Measurements from ENCODE around the gene SREK1.
A peak's percentile ranks its signal among the peaks of the same experiment; 100 is the strongest.
"Not testable (repeated sequence)": the region's sequence is repeated elsewhere in the genome, so short reads cannot be mapped to it uniquely, and the experiment has no call there.

SREK1 gene

DNA sequence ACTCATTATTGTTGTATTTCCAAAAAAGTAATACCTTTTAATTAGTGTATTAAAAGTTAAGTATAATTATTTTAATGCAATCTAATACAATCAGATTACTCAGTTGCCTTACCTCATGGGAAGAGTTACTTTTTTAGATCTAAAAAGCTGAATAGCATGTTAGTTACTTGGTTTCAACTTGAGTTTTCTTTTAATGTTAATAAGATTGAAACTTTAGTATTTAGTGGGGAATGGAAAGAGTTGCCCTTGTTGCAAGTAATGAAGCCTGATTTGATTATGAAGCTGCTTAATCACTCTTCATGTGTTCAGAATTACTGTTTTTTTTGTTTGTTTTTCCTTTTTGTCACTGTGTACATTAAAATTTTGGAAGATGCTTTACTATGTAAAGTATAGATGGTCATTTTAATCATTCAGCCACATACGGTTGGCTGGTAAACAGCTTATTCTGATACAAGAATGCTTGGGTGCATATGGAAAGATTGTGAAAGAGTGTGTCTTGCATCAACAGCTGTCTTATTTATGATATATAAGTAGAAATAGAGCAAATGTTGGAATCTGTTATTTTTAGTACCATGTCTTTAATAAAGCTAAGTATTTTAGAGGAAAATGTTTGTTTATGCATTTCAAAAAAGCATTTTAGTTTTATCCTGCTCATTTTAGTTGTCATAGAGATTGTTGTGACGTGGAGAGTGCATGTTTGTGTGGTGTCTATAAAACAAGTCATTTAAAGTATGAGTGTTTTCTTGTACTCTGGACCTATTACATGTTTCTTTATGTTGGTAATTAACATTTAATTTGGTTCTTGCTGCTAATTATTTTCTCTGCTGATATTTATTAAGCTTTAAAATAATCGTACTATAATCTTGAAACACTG is 36.4 kb downstream of the SREK1 start:
- H3K4me3 Mint-ChIP-seq, result no peak overlapping the region
- H3K27me3 Mint-ChIP-seq, result no peaks in the 10 kb centered on the region
- H3K4me1 Mint-ChIP-seq (ENCODE audit: low read depth), result peaks cover 6% of the 10 kb centered on the region
- no peaks in the 10 kb centered on the region for H3K9me3 Mint-ChIP-seq (ENCODE audit: low read depth)
- H3K36me3 Mint-ChIP-seq, result peaks cover 23% of the 10 kb centered on the region
- peak overlapping the region; percentile 34 for H3K27ac Mint-ChIP-seq

DNA sequence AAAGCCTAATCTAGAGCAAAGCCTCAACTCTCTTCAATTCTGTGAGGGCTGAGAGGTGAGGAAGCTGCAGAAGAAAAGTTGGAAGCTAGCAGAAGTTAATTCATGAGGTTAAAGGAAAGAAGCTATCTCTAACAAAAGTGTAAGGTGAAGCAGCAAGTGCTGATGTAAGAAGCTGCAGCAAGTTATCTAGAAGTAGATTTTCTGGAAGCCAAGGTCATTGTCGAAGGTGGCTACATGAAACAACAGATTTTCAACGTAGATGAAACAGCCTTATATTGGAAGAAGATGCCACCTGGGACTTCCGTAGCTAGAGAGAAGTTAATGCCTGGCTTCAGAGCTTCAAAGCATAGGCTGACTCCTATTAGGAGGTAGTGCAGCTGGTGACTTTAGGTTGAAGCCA is 42.0 kb downstream of the SREK1 start:
- H3K27me3 Mint-ChIP-seq, result no peaks in the 10 kb centered on the region
- H3K27ac Mint-ChIP-seq, result no peak overlapping the region
- H3K4me3 Mint-ChIP-seq, result no peak overlapping the region
- no peaks in the 10 kb centered on the region for H3K9me3 Mint-ChIP-seq (ENCODE audit: low read depth)
- peaks cover 10% of the 10 kb centered on the region for H3K36me3 Mint-ChIP-seq
- H3K4me1 Mint-ChIP-seq (ENCODE audit: low read depth), result no peaks in the 10 kb centered on the region

DNA sequence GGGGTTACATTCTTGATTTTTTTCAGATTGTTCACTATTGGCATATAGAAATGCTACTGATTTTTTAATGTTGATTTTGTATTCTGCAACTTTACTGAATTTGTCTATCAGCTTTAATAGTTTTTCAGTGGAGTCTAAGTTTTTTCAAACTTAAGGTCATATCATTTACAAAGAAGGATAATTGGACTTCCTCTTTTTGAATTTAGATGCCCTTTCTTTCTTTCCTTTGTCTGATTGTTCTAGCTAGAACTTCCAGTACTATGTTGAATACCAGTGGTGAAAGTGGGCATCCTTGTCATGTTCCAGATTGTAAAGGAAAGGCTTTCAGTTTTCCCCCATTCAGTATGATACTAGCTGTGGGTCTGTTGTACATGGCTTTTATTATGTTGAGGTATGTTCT is 49.3 kb downstream of the SREK1 start:
- no peak overlapping the region for H3K27ac Mint-ChIP-seq
- no peak overlapping the region for H3K4me3 Mint-ChIP-seq
- peaks cover 25% of the 10 kb centered on the region for H3K36me3 Mint-ChIP-seq
- no peaks in the 10 kb centered on the region for H3K9me3 Mint-ChIP-seq (ENCODE audit: low read depth)
- no peaks in the 10 kb centered on the region for H3K4me1 Mint-ChIP-seq (ENCODE audit: low read depth)
- H3K27me3 Mint-ChIP-seq, result no peaks in the 10 kb centered on the region

DNA sequence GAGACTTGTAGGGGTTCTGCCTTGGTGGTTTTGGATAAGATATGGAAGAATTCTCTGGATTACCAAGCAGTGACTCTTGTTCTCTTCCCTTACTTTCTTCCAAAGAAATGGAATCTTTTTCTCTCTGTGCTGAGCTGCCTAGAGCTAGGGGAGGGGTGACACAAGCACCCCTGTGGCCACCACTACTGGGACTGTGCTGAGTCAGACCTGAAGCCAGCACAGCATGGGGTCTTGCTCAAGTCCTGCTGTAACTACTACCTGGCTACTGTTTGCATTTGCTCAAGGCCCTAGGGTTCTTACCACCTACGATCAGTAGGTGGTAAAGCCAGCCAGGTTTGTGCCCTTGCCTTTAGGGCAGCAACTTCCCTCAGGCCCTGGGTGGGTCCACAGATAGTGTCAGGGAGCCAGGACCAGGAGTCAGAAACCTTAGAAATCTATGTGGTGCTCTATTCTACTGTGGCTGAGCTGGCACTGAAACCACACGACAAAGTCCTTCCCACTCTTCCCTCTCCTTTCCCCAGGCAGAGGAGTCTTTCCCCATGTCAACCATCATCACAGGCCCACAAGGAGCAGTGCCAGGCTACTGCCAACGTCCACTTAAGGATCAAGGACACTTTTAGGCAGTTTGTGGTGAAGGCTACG is 53.8 kb downstream of the SREK1 start:
- H3K9me3 Mint-ChIP-seq (ENCODE audit: low read depth), result peaks cover 4% of the 10 kb centered on the region
- H3K27me3 Mint-ChIP-seq, result no peaks in the 10 kb centered on the region
- H3K36me3 Mint-ChIP-seq, result peaks cover 33% of the 10 kb centered on the region
- no peaks in the 10 kb centered on the region for H3K4me1 Mint-ChIP-seq (ENCODE audit: low read depth)
- H3K4me3 Mint-ChIP-seq, result no peak overlapping the region
- H3K27ac Mint-ChIP-seq, result no peak overlapping the region

DNA sequence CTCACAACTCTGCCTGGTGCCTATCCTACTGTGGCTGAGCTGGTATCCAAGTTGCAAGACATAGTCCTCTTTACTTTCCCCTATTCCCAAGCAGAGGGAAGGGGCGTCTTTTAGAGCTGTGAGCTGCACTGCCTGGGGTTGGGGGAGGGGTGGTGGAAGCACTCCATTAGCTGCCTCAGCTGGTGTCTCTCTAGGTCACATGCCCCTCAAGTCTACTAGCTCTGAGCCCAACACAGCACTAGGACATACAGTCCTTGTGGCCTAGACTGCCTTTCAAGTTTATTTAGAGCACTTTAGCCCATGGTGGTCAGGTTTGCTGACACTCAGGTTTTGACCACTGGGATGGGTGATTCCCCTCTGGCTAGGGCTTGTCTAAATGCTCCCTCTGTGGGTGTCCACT is 54.7 kb downstream of the SREK1 start:
- Mint-ChIP-seq H3K27ac (no peak overlapping the region), H3K9me3 (ENCODE audit: low read depth) (peaks cover 4% of the 10 kb centered on the region), H3K4me3 (no peak overlapping the region), H3K4me1 (ENCODE audit: low read depth) (no peaks in the 10 kb centered on the region), H3K36me3 (peaks cover 35% of the 10 kb centered on the region), H3K27me3 (no peaks in the 10 kb centered on the region)

DNA sequence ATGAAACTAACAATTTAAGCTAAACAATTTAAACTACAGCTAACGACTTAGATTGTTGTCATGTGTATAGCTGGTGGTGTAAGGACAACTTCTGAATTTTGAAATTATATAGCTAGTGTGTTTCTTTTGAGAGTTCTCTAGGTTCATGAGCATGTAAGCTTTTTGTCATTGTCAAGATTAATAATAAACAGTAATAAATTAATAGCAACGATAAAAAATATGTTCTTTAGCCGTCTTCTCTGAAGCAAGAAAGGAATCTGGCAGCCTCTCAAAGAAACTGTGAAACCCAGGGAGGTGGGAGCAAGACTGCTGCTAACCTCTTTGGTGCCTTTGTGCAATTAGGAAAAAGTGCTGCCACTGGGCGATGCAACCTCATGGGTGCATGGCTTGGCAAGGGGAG is 59.4 kb downstream of the SREK1 start:
- peaks cover 4% of the 10 kb centered on the region for H3K9me3 Mint-ChIP-seq (ENCODE audit: low read depth)
- no peak overlapping the region for H3K4me3 Mint-ChIP-seq
- no peaks in the 10 kb centered on the region for H3K27me3 Mint-ChIP-seq
- no peaks in the 10 kb centered on the region for H3K4me1 Mint-ChIP-seq (ENCODE audit: low read depth)
- no peak overlapping the region for H3K27ac Mint-ChIP-seq
- H3K36me3 Mint-ChIP-seq, result peaks cover 23% of the 10 kb centered on the region

DNA sequence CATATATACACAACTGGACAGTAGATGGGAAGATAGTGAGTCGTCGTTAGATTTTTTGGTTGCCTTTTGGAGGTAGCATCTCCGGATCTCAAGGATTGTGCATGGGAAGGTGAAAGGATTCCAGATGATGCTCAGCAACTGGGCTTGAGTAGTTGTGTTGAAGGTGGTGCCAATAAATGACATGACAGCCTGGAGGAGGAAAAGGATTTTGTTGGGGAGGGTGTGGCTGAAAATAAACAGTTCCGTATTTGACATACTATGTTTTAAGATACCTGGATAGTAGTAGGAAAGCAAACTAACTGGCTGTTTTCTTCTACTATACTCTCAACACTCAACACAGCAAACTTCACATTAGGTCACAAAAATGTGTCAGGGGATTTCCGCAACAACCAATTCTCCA is 62.4 kb downstream of the SREK1 start:
- Mint-ChIP-seq H3K9me3 (ENCODE audit: low read depth) (peaks cover 2% of the 10 kb centered on the region), H3K4me1 (ENCODE audit: low read depth) (no peaks in the 10 kb centered on the region)

DNA sequence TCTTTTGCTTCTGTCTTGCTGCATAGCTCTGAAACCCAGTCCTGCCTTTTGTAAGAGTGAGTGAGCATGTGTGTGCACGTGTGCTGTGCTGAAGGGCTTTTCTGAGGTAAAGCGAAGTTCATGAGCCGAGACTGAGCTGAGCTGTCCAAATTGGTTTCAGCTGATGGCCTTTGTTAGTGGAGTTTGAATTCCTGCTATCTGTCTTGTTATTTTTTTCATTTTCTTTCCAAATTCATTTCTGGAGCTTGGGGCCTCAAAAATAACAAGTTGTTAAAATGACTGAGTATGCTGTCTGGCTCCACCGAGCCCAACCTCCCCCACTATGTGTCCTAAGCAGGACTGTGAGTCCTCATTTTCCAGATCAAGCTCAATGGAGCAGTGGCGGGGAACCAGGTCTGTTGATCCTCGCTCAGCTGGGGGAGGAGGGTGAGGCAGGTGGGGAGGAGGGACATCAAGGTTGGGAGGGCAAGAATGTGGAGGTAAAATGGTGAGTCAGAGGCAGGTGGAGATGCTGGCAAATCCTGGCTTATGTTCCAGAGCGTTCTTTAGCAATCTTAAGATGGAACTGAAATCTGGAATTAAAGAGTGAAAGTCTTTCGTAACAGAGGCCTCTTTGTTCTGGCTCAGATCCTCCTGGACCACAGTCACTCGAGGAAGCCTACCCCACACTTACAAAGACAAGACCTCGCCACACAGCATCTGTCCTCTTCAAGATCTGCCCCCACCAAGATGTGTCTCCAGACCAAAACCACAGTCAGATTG is 63.9 kb downstream of the SREK1 start:
- Mint-ChIP-seq H3K27ac (no peak overlapping the region), H3K4me1 (ENCODE audit: low read depth) (no peaks in the 10 kb centered on the region), H3K4me3 (no peak overlapping the region), H3K36me3 (peaks cover 6% of the 10 kb centered on the region), H3K9me3 (ENCODE audit: low read depth) (no peaks in the 10 kb centered on the region), H3K27me3 (no peaks in the 10 kb centered on the region)

More for the DNA sequence above, 62.4 kb downstream of the SREK1 start:
- Mint-ChIP-seq H3K27ac (no peak overlapping the region), H3K4me3 (no peak overlapping the region), H3K27me3 (no peaks in the 10 kb centered on the region), H3K36me3 (peaks cover 17% of the 10 kb centered on the region)

DNA sequence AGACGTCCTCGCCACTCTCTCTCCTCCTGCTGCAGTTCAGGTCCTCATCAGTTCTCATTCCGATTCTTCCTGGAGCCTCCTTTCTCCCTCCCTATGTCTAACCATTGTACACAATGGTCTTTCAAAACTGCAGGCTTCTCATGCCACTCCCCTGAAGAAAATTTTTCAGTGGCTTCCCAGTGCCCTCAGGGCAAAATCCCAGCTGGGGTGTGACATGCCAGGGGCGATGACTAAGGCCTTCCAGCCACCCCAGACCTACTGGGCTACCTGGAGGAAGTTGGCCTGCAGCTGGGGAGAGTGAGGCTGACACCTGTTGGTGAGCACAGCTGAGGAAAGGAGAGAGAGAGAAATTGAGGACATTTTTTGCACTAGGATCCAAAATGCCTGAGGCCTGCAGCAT is 65.2 kb downstream of the SREK1 start:
- H3K27me3 Mint-ChIP-seq, result no peaks in the 10 kb centered on the region
- H3K27ac Mint-ChIP-seq, result no peak overlapping the region

DNA sequence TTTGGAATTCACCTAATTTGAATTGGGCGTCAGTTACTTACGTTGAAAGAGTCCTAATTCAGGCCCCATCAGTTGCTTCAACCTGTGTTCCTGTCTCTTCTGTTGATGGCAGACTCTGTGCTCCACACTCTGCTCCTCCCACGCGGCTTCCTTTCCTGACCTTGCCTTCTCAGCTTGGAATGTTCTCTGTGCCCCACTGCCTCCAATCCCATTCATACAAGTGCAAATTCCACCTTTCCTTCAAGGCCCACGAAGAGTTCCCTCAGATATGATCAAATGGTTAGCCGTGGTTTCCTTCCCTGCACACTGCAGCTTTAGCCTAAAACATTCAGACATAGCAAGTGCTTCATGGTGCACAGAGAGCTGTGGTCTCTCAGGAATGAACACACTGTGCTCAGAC is 65.7 kb downstream of the SREK1 start:
- Mint-ChIP-seq H3K27me3 (no peaks in the 10 kb centered on the region), H3K4me3 (no peak overlapping the region), H3K36me3 (peaks cover 5% of the 10 kb centered on the region), H3K4me1 (ENCODE audit: low read depth) (no peaks in the 10 kb centered on the region), H3K27ac (no peak overlapping the region), H3K9me3 (ENCODE audit: low read depth) (no peaks in the 10 kb centered on the region)

More for the DNA sequence above, 65.2 kb downstream of the SREK1 start:
- Mint-ChIP-seq H3K36me3 (peaks cover 5% of the 10 kb centered on the region), H3K4me1 (ENCODE audit: low read depth) (no peaks in the 10 kb centered on the region), H3K4me3 (no peak overlapping the region), H3K9me3 (ENCODE audit: low read depth) (no peaks in the 10 kb centered on the region)

DNA sequence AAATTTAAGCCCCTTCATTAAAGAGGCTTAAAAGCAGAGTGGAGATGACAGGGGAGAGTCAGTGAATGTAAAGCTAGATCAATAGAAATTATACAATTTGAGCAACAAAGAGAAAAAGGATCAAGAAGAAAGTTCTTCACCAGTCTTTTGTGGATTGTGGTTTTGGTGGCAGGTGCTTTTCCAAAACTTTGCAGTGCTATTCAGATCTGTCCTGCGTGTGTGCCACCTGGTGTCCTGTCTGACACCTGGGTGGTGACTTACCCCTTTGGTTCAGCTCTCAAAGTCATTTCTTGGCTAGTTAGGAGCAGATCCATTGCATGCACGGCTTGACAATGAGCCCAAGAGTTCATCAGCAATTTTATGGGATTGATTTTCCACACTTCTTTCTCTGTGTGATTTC is 69.4 kb downstream of the SREK1 start:
- Mint-ChIP-seq H3K4me3 (no peak overlapping the region), H3K27me3 (no peaks in the 10 kb centered on the region), H3K27ac (no peak overlapping the region), H3K9me3 (ENCODE audit: low read depth) (no peaks in the 10 kb centered on the region), H3K4me1 (ENCODE audit: low read depth) (no peaks in the 10 kb centered on the region), H3K36me3 (peaks cover 5% of the 10 kb centered on the region)

DNA sequence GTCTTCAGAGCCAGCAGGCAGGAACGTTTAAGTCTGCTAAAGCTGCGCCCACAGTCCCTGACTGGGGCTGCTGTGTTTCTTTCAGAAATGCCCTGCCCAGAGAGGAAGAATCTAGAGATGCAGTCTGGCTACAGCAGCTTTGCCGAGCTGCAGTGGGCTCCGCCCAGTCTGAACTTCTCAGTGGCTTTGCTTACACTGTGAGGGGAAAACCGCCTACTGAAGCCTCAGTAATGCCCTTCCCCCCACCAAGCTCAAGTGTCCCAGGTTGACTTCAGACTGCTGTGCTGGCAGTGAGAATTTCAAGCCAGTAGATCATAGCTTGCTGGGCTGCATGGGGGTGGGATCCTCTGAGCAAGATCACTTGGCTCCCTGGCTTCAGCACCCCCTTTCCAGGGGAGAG is 78.4 kb downstream of the SREK1 start:
- Mint-ChIP-seq H3K36me3 (peaks cover 20% of the 10 kb centered on the region), H3K4me3 (no peak overlapping the region), H3K27ac (no peak overlapping the region), H3K4me1 (ENCODE audit: low read depth) (no peaks in the 10 kb centered on the region), H3K27me3 (no peaks in the 10 kb centered on the region), H3K9me3 (ENCODE audit: low read depth) (peaks cover 5% of the 10 kb centered on the region)

DNA sequence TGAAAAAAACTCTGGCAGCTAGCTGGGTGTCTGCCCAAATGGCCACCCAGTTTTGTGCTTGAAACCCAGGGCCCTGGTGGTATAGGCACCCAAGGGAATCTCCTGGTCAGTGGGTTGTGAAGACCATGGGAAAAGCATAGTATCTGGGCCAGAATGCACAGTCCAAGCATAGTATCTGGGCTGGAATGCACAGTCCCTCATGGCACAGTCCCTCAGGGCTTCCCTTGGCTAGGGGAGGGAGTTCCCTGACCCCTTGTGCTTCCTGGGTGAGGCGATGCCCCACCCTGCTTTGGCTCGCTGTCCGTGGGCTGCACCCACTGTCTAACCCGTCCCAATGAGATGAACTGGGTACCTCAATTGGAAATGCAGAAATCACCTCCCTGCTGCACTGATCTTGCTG is 78.8 kb downstream of the SREK1 start:
- H3K27me3 Mint-ChIP-seq; H3K27ac Mint-ChIP-seq; H3K4me1 Mint-ChIP-seq (ENCODE audit: low read depth); H3K9me3 Mint-ChIP-seq (ENCODE audit: low read depth); H3K4me3 Mint-ChIP-seq: not testable (repeated sequence)
- H3K36me3 Mint-ChIP-seq, result peaks cover 20% of the 10 kb centered on the region

DNA sequence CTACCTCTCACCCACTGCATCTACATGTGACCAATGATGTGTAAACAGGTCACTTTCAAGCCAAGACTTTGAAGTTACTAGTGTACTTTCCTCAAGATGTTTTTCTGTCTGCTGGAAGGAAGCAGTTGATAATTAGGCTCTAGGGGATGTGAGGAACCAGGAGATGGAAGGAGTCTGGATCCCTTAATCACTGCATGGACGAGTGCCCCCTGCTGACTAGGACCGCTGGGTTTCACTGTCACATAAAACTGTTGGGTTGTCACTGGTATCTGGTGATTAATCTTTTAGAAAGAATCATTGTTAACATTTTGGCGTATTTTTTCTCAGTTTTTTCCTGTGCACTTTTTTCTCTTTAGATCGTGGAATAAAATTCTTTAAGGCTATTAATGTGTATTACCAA is 79.5 kb downstream of the SREK1 start:
- H3K27ac Mint-ChIP-seq, result no peak overlapping the region
- peaks cover 5% of the 10 kb centered on the region for H3K9me3 Mint-ChIP-seq (ENCODE audit: low read depth)
- H3K27me3 Mint-ChIP-seq, result no peaks in the 10 kb centered on the region
- H3K36me3 Mint-ChIP-seq, result peaks cover 20% of the 10 kb centered on the region
- no peaks in the 10 kb centered on the region for H3K4me1 Mint-ChIP-seq (ENCODE audit: low read depth)
- H3K4me3 Mint-ChIP-seq, result no peak overlapping the region

DNA sequence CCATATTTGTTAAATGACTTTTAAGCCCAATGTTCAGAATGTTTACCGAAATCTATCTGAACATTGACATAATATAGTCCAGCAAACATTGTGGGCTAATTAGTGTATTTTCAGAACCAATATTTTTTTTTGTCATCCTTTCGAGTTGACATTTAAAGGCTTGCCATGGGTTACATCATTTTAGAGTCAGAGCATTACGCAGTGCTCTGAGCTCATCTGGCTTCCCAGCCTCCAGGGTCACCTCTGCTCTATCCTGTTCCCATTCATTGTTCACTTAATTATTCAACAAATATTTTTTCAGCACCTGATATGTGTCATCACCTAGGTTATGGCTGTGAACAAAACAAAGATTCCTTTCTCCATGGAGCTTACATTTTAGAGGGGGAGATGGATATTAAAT is 80.2 kb downstream of the SREK1 start:
- Mint-ChIP-seq H3K4me1 (ENCODE audit: low read depth) (no peaks in the 10 kb centered on the region), H3K27ac (no peak overlapping the region), H3K4me3 (no peak overlapping the region), H3K36me3 (peaks cover 17% of the 10 kb centered on the region), H3K9me3 (ENCODE audit: low read depth) (peaks cover 5% of the 10 kb centered on the region), H3K27me3 (no peaks in the 10 kb centered on the region)

Data from activated naive CD8-positive, alpha-beta T cell (primary cell).